ENCODE data around the gene YLPM1. TPM values are rescaled to one million over a fixed set of nuclear protein-coding genes. Genes with fewer than 3 reads are reported as not detected.

Gene YLPM1
- total RNA-seq, 1 experiment from 2014 or later: 13.2 TPM

DNA sequence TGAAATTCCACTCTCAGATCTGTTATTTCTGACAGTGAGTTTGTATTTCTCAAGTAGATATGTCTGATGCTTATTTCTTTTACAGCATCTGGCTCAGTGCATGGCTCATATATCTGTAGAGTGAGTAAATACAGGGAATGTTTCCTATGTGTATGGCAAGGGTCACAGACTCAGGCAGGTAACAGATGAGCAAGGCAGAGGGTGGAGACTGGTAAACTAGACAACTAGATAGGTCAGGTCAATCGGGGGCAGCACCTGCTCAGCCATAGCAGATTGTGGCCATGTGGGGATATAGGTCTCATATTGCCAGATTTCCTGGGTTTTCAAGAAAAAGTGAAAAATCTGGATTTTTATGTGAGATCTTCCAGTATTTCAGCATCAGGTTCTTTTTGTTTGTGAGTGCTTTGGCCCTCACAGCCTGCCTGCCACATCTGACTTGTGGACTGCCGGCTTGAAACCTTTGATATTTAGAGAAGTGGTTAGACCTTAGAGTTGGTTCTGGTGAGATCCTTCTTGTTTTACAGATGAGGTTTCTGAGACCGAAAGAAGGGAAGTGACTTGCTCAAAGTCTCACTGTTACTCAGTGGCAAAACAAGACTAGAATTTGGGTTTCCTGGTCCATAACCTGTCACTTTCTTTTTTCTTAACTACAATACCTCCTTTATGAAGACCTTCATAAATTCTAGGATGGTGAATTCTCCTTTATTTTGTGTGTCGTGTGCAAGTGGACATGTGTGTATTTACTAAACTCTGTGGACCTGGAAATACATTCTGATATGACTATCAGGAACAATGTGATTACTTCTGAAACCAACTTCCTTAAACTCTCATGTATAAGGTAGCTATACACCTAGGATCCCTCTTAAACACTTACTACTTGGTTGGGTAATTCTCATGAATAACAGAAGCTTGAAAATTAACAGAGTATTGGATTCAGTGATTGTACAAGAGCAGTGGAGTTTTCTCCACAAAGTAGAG lies 78.4 kb downstream of the YLPM1 start:
- DNase-seq (ENCODE audit: low read depth): no peak

DNA sequence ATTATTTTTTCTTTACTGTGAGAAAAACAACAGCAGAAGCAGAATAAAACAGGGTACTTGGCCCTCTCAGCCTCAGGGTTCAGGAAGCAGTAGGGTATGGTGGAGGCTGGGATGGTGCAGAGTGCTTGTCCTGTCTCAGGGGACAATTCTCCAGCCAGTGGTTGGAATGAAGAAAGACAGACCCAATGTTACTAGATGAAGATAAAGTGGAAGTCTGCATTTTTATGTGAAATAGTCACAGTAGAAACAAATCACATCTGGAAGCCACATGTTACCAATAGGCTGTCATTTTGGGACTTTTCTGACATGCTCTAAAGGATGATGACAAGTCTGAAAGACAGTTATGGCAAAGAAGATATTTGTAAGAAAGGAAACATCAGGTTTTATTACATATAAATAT lies 80.5 kb downstream of the YLPM1 start:
- DNase-seq (ENCODE audit: low read depth): no peak

DNA sequence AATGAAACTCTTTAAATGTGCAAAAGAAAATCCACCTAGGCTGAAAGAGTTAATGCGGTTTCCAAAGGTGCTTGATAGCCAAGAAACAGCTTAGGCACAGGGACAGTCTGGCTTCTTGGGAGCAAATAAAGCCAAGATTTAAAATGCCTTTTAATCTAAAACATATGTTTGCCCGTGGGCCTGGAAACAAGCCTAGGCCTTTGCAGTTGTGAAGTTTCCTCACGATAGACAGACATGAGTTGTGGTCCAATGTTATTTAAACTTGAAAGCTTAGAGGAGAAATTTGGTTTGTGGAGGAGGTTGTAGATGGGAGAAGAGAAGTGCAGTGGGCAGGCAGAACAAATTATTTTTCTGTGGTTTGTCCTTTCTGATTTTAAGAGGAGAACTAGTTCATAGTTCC lies 83.1 kb downstream of the YLPM1 start:
- DNase-seq (ENCODE audit: low read depth): peak; percentile 36

DNA sequence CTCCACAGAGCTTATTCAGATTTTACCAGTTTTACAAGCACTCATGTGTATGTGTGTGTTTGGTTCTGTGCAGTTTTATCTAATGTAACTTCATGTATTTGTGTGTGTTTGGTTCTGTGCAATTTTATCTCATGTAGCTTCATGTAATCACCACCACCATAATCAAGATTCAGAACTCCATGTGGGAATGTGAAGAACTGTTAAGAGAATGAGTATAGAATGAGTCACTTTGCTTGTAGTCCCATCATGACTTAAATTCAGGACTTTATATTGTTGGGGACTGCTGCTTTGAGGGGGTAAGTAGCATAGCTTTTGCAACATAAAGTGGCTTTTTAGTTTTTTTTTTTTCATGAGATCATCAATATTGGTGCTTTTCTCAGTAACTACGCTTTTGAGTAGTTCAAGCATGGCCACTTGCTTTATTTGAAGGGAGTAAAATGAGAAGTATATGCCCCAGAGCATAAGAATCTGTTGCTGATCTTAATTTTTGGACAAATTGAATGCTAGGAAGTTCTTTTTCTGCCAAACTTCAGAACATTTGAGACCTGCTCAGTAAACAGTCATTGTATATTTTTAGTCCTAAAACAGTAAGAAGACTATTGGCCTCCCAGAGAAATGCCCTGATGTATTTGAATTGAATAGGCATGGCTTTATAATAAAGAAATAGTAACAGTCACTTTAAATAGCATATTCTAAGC lies 84.0 kb downstream of the YLPM1 start:
- peak; percentile 48 for DNase-seq (ENCODE audit: low read depth)

DNA sequence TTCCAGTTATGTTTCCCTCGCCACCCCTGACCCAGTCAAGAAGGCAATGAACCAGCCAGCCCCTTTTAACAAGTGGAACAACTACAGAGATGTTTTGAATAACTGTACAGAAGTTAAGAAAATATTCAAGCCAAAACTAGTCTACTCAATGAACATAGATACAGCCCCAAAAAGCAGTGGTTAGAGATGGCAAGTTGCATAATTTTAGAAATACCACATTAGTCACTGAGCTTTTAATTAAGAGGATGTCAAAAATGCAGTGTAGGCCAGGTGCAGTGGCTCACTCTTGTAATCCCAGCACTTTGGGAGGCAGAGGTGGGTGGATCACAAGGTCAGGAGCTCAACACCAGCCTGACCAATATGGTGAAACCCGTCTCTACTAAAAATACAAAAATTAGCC lies 85.7 kb downstream of the YLPM1 start:
- no peak for DNase-seq (ENCODE audit: low read depth)

DNA sequence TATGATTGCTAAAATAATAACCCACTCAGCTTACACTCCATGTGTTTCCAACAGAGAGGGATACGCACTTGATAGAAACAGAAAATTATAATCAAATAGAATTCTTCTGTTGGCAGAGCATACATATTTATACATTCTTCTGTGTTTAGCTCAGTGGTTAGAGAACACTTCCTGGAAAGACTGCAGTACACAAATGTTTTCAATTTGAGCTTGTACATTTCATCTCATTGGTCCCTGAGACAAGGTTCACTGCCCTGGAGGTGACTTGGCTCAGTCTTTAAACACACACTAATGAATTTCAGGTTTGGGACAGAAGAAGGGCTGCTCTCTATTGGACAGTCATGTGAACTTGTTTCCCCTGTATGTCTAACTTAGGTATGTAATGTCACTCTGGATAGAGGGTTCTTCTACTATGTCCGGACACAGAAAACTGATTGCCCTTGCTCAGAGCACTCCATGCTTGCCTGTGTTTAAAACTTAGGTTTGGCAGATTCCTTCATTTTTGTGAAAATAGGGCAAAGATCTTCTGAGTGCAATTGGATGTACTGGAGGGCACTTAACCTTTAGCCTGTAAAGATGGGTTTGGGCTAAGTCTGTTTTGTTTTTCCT lies 89.9 kb downstream of the YLPM1 start:
- peak; percentile 9 for DNase-seq (ENCODE audit: low read depth)

DNA sequence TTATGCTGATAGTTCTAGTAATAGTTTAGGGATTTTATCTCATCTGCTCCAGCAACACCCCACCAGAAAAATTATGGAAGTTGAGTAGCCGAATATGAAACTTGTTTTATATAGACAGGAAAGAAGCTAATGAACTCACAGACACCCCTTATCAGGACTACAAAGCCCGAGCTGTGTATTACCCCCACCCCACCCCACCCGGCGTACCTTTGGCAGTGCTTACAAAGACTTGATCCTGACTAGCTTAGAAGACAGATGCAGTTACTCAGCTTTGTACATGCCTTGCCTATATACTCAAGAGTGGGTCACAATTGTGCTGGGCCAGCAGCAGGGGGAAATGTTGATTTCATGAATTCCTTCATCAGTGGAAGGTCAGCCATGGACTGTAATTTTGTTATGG lies 90.5 kb downstream of the YLPM1 start:
- no peak for DNase-seq (ENCODE audit: low read depth)

DNA sequence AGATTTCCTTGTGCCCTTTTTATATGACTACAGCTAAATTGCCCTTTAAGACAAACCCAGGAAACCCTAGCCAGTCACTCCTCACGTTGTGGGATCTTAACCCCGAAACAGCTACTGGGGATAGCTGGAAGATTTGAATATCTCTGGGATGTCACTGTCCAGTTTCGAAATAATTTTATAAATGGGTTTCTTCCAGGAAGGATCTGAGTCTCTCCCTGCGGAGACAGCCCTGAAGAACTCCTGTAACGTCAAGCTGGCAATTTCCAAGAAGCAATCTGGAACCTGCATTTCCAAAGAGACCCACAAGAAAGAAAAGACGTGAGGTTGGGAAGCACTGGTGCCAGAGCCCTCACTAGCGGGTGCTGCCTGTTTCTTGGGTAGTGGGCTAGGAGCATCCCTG lies 91.9 kb downstream of the YLPM1 start:
- DNase-seq (ENCODE audit: low read depth): no peak

DNA sequence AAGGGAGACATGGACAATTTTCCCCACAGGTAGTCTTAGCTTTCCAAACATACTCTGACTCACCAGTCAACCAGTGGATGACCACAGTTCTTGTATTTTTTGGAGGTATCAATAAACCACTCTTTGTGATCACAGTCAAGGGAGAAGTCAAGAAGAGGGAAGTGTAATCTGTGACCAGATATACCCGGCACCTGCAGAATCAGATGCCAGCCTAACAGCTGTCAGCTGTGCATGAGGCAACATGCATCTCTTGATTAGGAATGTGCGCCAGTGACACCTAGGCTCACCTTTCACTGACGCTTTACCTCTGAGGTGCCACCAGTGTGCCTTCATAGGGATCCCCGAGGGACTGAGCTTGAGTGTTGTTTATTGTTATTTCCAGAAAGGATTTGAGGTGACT lies 92.8 kb downstream of the YLPM1 start:
- no peak for DNase-seq (ENCODE audit: low read depth)

DNA sequence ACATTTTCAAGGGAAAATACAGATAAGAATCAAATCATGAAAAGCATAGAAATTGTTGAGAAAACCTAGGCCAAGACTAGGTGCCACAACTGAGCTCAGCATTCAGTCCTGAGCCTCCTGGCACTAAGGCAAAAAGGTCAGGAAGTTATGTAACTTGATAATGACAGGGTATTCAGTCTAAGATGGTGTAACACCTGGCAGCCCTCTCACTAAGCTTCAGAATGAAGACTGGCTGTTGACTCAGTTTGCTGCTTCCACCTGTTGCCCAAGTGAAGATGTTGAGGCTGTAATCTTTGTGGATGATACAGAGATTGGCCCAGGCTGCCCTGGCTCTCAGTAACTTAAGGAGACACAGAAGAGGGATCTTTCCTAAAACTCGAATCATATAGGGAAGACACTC lies 93.2 kb downstream of the YLPM1 start:
- no peak for DNase-seq (ENCODE audit: low read depth)

DNA sequence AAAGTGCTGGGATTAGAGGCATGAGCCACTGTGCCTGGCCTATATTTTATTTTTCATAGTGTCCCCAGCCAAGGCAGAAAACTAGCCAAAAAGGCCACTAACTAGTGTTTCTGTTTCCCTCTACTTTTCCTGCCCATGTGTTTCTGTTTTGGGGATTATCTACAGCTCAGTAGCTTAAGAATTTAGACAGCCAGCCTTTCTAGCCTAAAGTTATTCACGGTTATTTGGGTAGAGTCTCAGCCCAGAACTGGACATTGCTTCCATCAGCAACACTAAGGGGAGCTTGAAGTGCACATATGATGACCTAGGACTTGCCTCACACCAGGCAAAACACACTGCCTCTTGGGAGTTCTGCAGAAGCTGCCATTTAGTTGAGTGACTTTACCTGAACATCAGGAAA lies 94.9 kb downstream of the YLPM1 start:
- no peak for DNase-seq (ENCODE audit: low read depth)

DNA sequence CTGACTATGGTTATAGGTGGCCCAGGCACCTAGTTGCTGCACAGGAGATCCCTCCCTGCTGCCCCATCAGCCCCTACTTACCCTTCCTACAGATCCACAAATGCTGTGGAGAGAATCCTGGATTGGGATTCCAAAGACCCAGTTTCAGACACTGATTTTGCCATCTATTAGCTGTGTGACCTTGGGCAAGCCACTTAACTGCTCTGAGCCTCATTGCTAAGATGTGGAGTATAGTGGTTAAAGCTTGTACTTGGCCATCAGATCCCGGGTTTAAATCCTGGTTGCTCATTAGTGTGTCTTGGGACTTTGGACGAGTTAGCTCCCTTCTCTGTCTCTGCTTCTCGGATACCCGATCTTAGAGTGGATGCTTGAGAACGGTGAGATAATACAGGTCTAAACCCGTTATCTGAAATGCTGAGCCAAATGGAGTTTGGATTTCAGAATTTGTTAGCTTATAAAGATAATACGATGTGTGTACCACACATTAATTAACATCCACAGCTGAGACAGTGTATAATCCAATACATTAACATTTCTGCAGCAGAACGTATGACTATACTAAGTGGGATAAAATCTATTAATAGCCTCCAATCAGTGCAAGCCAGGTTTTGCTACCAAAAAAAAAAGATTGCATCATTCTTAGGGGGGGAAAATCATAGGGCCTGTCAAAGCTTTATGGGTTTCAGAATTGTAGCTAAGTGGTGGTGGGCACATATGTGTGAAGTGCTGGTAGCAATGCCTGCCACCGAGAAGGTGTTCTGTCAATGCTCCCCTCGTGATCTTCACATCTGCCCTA lies 96.8 kb downstream of the YLPM1 start:
- no peak for DNase-seq (ENCODE audit: low read depth)

DNA sequence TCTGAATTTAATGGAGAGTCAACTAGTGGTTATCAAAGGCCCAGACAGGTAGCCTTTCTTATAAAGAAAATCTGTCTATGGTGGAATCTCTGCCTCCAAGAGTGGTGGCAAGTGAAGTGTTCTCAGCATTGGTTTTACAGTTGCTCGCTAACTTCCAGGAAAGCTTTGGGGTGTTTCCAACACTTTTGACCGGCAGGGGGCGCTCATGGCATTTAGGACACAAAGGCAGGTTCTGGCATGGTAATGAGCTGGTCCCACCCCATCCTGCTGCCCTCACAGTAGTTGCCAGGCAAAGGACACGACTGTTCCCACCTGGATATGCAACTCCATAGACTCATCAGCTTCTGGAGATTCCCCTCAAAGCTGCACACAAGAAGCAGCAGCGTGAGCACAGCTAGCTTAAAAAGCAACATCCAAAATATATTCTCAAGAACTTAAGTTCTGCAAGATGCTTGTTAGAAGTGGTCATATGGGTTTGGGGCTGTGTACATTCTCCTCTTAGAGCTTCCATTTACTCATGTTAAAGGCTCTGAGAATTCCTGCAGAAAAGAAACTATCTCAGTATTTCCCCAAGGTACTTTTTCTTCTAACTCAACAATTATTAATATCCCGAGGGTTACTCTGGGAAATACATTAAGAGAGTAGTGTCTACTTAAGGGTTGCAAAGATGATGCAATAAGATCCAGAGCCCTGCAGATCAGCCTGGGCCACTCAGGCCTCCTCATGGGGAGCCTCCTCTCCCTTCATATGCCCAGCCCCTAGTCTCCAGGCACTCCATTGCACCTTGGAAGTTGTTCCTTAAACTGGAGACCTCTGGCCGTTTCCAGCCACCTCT lies 98.0 kb downstream of the YLPM1 start:
- DNase-seq (ENCODE audit: low read depth): peak; percentile 74

DNA sequence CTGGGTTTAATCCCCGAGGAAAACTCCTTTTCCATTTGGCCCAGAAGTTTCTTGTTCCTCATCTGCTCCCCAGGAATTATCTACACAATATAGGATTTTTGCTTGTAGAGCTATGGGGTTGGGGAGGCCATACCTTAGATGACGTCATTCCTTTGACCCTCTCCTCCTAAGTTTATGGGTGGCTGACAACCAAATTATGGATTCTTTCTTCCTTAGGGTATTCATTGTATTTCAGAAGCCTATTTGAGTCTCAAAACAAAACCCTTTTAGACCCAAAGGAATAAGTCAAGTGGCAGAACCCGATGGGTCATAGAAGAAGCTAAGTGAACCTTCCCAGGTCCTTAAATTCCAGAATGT lies 98.6 kb downstream of the YLPM1 start:
- no peak for DNase-seq (ENCODE audit: low read depth)

DNA sequence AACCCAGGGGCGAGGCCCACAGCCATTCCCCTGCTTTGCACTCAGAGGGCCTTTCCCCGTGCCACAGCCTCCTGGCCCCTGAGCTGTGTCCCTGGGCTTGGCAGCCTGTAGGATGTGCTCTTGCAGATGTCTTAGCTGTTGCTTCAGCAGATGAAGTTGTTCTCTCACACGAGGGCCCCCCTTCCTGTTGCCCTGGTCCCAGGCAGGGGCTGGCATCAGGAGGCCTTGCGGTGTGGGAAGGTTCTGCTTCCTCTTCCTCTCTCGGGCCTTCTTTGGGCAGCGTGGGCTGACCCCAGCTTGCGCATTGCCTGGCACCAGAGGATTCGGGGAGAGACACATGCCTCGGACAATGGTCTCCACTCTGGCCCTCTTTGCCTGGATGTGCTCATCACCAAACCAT lies 100.2 kb downstream of the YLPM1 start:
- no peak for DNase-seq (ENCODE audit: low read depth)

DNA sequence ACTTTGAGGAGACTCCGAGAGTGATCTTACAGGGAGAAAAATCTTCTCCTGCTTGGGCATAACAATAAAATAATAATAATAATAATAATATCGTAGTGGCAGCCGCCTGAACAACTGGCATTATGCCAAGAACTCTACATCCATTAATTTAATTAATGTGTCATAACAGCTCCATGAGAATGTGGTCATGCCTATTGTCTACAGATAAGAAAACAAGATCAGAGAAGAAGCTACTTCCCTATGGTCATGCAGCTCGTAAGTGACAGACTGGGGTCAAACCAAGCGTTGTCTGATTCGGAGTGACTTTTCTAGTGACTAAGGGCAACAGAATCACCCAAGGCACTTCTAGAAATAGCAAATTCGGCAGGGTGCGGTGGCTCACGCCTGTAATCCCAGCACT lies 101.1 kb downstream of the YLPM1 start:
- DNase-seq (ENCODE audit: low read depth): no peak

DNA sequence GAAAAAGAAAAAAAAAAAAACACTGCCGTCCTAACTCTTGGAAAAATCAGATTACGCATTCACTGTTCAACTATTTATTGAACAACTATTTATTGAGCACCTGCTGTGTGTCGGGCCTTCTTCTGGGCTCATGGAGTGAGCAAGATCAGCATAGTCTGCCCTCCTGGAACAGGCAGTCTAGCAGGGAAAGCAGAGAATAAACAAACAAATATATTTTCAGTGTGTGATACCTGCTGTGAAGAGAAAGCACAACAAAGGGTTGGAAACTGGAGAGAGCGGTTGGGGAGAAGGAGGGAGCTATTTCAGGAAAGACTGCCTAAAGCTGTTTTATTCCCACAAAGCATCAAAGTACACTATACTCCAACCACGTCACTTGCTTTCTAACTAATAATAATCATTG lies 102.0 kb downstream of the YLPM1 start:
- DNase-seq (ENCODE audit: low read depth): no peak

DNA sequence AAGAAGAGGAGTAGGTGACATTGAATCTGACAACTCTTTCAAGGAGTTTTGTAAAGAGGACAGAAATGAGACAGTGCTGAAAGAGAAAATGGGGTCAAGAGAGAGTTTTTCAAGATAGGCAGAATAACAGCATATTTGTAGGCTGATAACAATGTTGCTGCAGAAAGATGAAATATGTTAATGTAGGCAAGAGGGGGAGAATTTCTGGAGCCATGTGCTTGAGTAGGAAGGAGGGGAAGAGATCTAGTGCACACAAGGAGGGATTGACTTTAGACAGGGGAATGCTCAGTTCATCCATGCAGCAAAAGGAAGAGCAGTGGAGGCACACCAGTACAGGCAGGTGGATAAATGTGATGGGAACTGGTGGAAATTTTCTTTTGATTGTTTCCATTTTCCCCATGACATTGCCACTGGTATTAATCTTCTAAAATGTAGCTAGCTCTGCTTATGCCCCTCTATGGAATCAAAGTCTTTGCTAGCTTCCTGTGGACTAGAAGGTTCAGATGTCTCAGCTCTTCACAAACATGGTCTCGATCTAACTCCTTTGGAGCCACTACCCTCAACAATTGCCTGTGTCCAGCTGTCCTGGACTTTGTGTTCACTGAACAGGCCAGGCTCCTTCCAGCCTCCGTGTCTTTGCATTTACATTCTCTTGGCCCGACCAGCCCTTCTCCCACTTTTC lies 103.7 kb downstream of the YLPM1 start:
- no peak for DNase-seq (ENCODE audit: low read depth)

DNA sequence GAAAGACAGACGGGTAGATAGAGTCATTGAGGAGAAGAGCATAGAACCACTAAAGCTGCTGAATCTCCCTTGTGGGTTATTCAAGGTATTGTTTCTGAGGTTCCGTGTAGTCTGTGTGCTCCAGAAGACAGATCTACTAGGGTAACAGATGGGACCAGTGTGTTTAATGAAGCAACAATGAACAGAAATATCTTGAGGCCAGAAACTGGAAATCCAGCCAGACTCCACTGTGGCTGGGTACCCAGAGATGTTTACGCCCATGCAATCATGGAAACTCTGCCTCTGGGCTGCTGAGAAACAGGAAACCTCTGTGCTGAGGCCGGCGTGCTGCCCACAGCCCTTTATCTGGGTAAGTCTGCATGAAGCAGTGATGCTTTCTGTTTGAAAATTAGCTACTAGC lies 104.6 kb downstream of the YLPM1 start:
- peak; percentile 31 for DNase-seq (ENCODE audit: low read depth)

DNA sequence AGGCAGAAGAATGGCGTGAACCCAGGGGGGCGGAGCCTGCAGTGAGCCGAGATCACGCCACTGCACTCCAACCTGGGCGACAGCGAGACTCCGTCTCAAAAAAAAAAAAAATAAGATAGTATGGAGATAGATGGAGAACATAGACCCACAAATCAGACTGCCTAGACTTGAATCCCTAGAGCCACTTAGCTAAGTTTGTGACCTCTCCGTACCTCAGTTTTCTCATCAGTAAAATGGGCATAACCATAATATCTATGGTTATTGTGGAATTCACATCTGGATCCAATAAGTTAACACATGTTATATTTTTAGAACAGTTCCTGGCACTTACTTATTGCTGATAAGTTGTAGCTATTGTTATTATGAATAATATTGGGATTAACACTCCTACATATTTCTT lies 105.6 kb downstream of the YLPM1 start:
- no peak for DNase-seq (ENCODE audit: low read depth)

DNA sequence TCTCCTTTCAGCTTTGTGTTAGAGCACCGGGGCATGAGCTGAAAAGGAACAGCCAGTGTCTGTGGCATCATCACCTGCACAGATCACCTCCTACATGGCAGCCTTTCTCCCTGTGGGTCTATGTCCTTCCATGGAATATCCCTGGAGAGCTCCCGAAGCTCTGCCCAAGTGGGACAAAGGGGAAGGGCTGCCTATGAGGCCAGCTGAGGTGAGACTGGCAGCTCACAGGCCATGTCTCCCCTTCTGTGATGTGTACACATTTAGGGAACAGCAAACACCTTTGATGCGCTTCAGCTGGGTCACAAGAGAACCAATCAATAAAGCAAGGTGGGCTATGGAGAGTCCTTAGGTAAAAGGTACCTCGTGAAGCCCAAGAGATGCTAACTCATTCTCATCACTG lies 108.7 kb downstream of the YLPM1 start:
- no peak for DNase-seq (ENCODE audit: low read depth)
